ENCODE measurements around the gene OSBPL9. TPM values are rescaled to one million over a fixed set of nuclear protein-coding genes. Genes with fewer than 3 reads are reported as not detected.

Gene OSBPL9
- total and polyA plus RNA-seq, 10 of the 15 experiments (the other 5 are each of a cell fraction or from before 2014, with no cell fraction given), result 25.9 to 156 (median 108) TPM

GRCh38 chr1:51675177-51675780 lies 58.4 kb downstream of the OSBPL9 start (continued):
- no peak for TF ChIP-seq E4F1 (IDR thresholded peaks at IDR 0.05; ENCODE audit: borderline replicate concordance, partially characterized antibody)

DNA sequence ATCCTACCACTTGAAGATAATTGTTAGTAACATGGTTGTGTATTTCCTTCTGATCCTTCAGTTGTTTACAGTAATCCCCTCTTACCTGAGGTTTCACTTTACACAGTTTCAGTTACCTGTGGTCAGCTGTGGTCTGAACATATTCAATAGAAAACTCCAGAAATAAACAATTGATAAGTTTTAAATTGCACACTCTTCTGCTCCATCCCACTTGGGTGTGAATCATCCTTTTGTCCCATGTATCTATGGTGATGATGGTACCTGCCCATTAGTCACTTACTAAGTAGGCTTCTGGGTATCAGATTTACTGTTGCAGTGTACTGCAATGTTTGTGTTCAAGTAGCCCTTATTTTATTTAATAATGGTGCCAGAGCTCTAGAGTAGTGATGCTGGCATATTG lies 62.5 kb downstream of the OSBPL9 start:
- peaks cover 13% of the 10 kb centered on the region; the same call in 1 of the 2 replicates for H3K4me1 ChIP-seq (ENCODE audit: control insufficient read depth, insufficient read depth, low read length)
- FAIRE-seq (no peak), DNase-seq (ENCODE audit: low read depth, low spot score) (peak; percentile 21), ATAC-seq (peak; percentile 87)
- H3K9ac ChIP-seq (ENCODE audit: control insufficient read depth, insufficient read depth, low read length), result no peak overlapping the region
- TF ChIP-seq RUNX3 (IDR thresholded peaks at IDR 0.05; ENCODE audit: low read length), result peak; percentile 92
- TF ChIP-seq NKRF (conservative IDR thresholded peaks at IDR 0.05), result no peak
- TF ChIP-seq MEF2A (IDR thresholded peaks at IDR 0.05; ENCODE audit: insufficient read depth, low read depth, low read length), result 0 out of 2 replicates have a peak, but pooled peaks have one; percentile 53
- peak; percentile 53; the same call in 1 of the 2 replicates for TF ChIP-seq JUNB (IDR thresholded peaks at IDR 0.05)
- TF ChIP-seq NFIC (IDR thresholded peaks at IDR 0.05; ENCODE audit: low read depth, low read length), result peak; percentile 56; the same call in 1 of the 2 replicates
- TF ChIP-seq BHLHE40 (IDR thresholded peaks at IDR 0.05; ENCODE audit: borderline replicate concordance in 1 of 2, low read depth in 2 of 2, low read length in 1 of 2), result no peak
- in situ Hi-C loops (cut with MboI) (no loop called here), intact Hi-C loops (cut with micrococcal nuclease; ENCODE audit: unreplicated experiment) (loop anchor here (5.0 kb wide), 2 partner anchors 48 to 78 kb away; no protein-coding TSS in a partner anchor)
- H3K36me3 ChIP-seq (ENCODE audit: control insufficient read depth in 2 of 2, insufficient read depth in 2 of 2, low read length in 1 of 2), result no peaks in the 10 kb centered on the region
- no TSS peak for BruUV-seq (replicated peaks)
- no peaks in the 10 kb centered on the region for H3K27me3 ChIP-seq (replicated peaks in 1 of 2; ENCODE audit: control insufficient read depth in 2 of 2, insufficient read depth in 2 of 2, low read length in 1 of 2)
- SMC1A ChIA-PET (ENCODE audit: uncharacterized antibody, unreplicated experiment), result interaction anchor here (1.1 kb wide), 1 partner anchor 80 kb away, joined by 3 read pairs; no protein-coding TSS in a partner anchor
- POLR2A ChIA-PET, result interaction anchor here (0.6 kb wide), 1 partner anchor 14 kb away, joined by 3 read pairs; no protein-coding TSS in a partner anchor
- no peak overlapping the region for H2AFZ ChIP-seq (ENCODE audit: control insufficient read depth, low read depth, low read length)
- no peak overlapping the region for H3K27ac ChIP-seq (ENCODE audit: control insufficient read depth, insufficient read depth)
- CTCF ChIA-PET, result interaction anchor here (1.7 kb wide), 1 partner anchor 59 kb away, joined by 4 read pairs; no protein-coding TSS in a partner anchor
- no peaks in the 10 kb centered on the region for H3K79me2 ChIP-seq (ENCODE audit: control insufficient read depth, insufficient read depth, low read length)
- no peak overlapping the region for H3K4me3 ChIP-seq
- RAD21 ChIA-PET (ENCODE audit: unreplicated experiment), result interaction anchor here (1.9 kb wide), 1 partner anchor 47 kb away, joined by 5 read pairs; no protein-coding TSS in a partner anchor
- H3K9me3 ChIP-seq (replicated peaks; ENCODE audit: control insufficient read depth, insufficient read depth, low read length), result no peaks in the 10 kb centered on the region
- peak overlapping the region; percentile 26; the same call in 1 of the 2 replicates for H3K4me2 ChIP-seq (ENCODE audit: control insufficient read depth, insufficient read depth)
- H4K20me1 ChIP-seq (ENCODE audit: control insufficient read depth, insufficient read depth), result no peaks in the 10 kb centered on the region
